ENCODE results near the gene GPD1.

- TF ChIP-seq CTCF (conservative IDR thresholded peaks at IDR 0.05; ENCODE audit: low read depth, low read length): no peak
- TF ChIP-seq EZH2 (IDR thresholded peaks at IDR 0.05; ENCODE audit: borderline replicate concordance, low read depth, low read length, poor library complexity, severe bottlenecking): no peak
These were observed 22.6 kb upstream of the GPD1 start for GRCh38 chr12:50081096-50081808.

Measured in A673 (cell line).